ENCODE measurements around the gene FOXC2.

- no peak for TF ChIP-seq CTCF (CRISPR knock-in tag; IDR thresholded peaks at IDR 0.05)
- no peak for TF ChIP-seq CREB1 (IDR thresholded peaks at IDR 0.05)
- no peak for TF ChIP-seq CREB1 (CRISPR knock-in tag; IDR thresholded peaks at IDR 0.05)
These were observed 20.9 kb downstream of the FOXC2 start for GRCh38 chr16:86587487-86587886.
